NCI-H510A (cell line): Measurements from ENCODE around the gene LRBA.
A peak's percentile ranks its signal among the peaks of the same experiment; 100 is the strongest.

Experiments
- DNase-seq: peaks from one replicate; lab custom pipeline; 2025; lab: John Stamatoyannopoulos, UW

Gene LRBA

DNA sequence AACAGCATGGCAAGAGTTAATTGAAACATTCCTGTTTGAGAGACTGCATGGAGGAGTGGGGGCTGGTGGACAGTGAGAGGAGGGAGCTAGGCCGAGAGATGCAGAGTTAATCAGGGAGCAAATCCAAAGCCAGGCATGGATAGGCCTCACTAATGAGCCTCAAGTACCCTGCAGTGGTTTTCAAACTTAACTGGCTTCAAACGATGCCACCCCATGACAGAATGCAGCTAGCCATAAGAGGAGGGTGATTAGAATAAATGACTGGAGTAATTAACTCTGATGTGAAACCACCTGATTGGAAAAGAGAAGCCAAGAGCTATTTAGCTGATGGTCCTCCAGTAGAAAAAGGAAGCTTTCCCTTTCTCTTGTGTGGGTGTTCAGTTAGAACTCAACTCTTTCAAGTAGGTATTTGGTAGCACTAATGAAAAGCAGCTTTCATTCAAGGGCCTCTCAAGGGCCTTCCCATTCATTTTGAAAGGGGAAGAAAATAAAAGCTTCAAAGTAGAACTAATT is 648.5 kb downstream of the LRBA start:
- peak; percentile 38 for DNase-seq

GRCh38 chr4:150363721-150364688 is 651.1 kb downstream of the LRBA start:
- no peak for DNase-seq

- no peak for DNase-seq
Measured at GRCh38 chr4:150358691-150359090, 656.4 kb downstream of the LRBA start.

DNA sequence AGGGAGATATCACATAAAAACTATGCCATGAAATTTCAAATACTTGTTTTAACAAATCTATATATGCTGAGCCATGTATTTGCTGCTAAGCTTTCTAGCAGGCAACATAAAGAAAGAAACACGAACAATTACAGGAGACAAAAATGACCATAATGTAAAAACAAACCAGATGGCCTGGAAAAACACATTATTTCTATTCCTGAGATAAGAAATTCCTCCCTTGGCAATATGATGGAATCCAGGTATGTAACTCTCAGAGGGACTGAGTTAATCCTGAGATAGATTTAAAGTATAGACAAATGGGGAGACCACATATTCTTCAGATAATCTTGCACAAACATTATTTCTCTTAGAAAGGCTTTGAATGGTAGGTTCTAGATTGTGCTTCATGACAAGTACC is 657.3 kb downstream of the LRBA start:
- no peak for DNase-seq

DNA sequence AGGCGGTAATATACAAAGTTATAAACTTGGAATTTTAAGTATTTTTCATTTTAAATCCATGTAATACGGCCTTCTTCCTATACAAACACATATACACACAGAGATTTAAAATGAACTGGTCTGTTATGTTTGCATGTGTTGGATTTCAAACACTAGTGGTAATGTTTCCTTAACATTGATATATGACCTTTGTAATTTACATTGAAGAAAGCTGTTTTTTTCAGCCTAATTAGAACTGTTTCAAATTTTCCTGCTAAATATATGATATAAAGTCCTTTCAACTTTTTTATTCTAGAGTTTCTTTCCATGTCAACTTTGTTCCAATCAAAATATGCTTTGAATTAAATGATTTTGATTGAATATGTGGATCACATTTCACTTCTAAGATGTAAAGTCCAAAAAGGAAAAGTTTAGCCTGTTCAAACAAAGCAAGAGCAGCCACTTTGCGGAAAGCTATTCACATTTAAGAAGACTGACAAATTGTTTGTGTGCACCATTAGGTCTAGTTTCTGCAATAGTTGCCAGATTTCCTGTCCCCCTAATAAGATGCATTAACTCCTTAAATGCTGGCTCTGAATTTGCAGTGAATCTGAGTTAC is 659.1 kb downstream of the LRBA start:
- DNase-seq, result no peak

- no peak for DNase-seq
Measured at GRCh38 chr4:150355418-150355817, 659.7 kb downstream of the LRBA start.

- DNase-seq, result no peak
Measured at GRCh38 chr4:150354214-150354796, 660.8 kb downstream of the LRBA start.

DNA sequence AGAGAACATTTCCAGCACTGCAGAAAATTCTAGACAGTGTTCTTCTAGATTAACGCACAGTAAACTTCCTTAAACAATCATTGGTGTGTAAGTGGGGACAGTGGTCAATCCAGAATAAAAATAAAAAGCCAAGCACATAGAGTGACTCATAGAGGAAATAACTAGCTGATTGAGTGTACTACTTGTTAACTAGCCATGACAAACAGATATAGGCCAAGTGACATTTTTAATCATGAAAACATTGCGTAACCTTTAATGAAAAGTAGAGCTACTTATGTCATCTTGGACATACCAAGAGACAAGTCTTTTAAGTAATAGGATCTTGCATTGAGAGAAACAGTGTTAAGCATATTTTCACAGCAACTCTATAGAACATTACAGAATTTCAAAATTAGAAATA is 667.0 kb downstream of the LRBA start:
- no peak for DNase-seq

DNA sequence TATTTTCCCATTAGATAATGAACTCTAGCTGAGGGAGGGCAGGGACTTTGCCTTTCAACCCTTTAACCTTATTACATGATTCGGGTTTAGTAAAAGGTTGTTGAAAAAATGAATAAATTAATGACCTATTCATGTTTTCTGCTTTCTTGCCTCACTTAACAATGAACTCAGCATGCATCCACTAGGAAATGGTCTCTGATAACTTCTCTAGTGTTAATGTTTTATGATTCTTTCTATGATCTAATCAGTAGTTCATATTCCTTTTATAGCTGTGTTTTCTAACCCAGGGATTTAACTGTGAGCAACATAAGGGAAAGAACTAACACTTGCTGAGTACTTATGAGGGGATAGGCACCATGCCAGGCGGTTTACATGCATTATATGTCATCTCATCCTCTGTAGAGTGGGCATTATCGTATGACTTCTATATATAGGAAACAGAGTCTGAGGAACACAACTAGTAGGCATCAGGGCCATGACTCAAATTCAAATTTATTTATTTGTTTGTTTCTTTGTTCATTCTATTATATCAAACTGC is 669.8 kb downstream of the LRBA start:
- no peak for DNase-seq

DNA sequence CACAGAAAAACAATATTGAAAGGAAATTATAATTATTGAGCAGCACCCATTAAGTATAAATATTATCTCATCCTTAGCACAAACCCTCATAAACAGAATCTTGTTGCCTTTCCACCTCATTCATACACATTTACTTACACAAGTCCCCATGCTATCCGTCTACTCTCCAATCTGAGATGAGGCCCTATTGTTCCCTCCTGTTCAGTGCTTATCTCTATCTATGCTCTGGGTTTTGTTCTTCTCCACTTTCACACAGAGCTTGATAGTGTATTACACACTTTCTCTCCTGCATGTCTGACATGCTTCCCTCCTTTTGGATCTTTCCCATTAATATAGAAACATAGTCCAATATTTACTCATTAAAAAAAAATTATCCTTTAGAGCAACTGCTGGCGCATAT is 671.3 kb downstream of the LRBA start:
- DNase-seq, result no peak

GRCh38 chr4:150342945-150343344 is 672.1 kb downstream of the LRBA start:
- no peak for DNase-seq

DNA sequence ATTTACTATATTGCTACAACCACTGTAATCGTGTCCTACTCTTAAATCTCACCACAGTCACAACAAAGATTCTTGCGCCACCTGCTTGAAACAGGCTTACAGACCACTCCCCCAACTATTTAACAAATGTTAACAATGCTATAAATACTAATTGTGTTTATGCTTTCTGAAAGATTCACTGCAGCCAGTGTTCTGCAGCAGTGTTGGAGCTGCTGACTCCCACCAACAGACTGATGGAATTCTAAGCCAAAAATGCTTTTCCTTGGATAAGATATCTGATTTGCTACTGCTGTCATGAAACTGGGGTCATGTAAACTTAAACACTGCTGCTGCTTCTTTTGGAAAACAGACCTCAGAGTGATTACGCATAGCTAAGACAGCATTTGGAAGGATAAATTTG is 677.4 kb downstream of the LRBA start:
- no peak for DNase-seq

GRCh38 chr4:150336676-150337412 is 678.2 kb downstream of the LRBA start:
- DNase-seq, result no peak

- no peak for DNase-seq
Measured at GRCh38 chr4:150332961-150333360, 682.1 kb downstream of the LRBA start.

- no peak for DNase-seq
Measured at GRCh38 chr4:150332086-150332485, 683.0 kb downstream of the LRBA start.

DNA sequence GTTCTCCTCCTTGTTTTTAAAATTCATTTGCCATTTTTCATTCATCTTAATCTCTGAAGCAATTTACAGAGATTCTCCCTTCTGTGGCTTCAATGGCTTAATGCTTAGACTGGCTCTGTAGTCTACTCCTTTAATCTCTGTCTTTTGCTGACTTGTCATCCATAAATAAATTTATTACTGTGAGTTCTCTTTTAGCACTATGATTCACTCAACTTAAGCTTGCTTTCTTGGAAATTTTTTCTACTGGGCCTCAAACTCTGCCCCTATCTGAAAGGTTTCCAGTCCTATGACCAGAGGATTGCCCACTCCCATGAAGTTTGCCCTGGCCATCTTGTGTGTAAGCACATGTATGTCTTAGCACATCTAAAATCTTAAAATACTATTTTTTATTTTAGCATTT is 685.7 kb downstream of the LRBA start:
- no peak for DNase-seq

DNA sequence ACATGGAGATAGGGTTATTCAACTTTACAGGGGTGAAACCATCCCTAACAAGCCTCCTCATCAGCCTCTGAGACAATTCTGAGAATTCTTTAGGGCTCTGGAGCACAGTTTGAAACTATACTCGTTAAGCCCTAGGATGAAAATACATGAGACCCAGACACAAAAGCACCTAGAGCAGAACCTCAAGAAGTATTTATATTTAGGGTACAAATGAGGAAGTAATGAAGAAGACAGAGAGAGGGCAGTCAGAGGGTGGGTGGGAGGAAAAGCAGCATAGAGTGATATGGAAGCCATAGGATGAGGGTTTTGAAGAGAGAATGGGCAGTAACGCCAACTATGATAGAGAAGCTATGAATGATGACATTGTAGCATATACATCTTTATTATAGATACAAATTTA is 686.6 kb downstream of the LRBA start:
- DNase-seq, result no peak

- DNase-seq, result no peak
Measured at GRCh38 chr4:150327262-150327780, 687.8 kb downstream of the LRBA start.

DNA sequence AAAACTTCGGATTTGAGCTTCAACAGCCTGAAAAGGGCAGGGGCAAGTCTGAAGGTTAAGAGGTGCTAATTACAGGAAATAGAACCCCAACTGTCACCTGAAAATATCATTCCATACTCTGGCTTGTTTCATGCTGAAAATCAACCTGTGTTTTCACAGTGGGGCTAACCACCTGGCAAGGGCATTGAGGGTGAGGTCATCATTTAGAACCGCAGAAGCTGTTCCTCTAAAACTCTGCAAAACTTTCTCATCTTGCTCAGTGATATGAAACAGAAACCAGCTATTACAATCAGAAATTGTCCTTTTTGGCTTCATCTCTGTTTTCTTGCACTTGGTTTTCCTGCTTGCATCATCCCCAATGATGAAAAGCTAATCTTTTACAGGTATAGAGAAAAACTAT is 689.2 kb downstream of the LRBA start:
- no peak for DNase-seq

DNA sequence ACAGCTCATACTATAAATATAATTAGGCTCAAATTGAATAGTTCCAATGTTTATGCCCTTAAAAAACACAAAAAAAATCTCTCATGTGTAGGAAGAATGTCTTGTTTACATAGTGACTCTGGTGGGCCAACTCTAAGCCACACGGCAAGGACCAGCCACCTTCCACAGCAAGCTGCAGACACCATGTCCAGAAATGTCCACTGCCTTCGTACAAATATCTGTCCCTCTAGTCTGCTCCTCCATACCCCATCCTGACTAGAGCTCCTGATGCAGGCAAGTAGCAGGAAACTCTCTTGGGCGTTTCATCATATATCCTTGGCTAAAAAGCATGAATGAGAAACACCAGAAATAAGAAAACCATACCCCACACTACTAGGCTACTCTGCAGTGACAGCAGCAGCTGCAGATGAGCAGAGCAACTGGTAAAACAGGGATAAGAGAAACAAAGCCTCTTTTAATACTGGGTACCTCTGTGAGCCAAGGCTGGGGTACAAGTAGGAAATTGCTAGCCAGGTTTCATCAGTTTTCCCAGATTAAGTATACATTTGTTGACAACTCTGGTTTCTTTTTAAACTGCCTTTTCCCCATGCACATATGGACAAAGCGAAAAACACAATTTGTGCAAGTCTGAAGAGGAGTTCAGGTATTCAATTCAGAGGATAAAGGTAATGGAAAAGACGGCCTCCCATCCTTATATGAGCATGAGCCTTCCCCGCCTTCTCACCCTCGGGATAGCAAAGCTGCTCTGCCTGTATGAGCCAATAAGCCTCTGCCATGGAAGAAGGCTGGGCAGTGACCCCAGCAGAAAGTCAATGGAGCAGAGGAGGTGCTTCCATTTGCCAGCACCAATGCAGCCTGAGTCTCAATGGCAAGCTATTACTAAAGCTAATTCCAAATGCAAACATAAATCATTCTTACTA is 691.4 kb downstream of the LRBA start:
- DNase-seq, result no peak

DNA sequence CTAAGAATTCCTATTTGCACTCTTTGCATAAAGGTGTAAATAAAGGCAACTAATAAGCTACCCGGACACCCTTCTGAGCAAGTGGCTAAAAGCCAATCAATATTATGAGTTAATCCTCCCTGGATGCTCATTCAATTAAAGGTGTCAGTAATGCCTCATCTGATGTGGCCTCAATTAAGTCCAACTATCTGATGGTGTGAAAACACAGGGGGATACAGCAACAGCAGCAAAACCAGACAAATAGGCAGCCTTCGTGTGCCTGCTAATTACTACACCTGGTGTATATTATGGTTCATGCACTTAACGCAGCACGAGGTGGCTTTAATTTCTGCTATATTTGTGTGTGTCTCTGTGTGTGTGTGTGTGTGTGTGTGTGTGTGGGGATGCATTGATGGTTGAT is 692.4 kb downstream of the LRBA start:
- no peak for DNase-seq
